Measurements from ENCODE around the gene ARL8A. TPM values are rescaled to one million over a fixed set of nuclear protein-coding genes. Genes with fewer than 3 reads are reported as not detected.
A peak's percentile ranks its signal among the peaks of the same experiment; 100 is the strongest.

The ARL8A gene
- total RNA-seq, 6 experiments from 2014 or later, result 44.6 to 60.7 (median 48.6) TPM

- peak; percentile 24 for DNase-seq
- Mint-ChIP-seq H3K27me3 (ENCODE audit: insufficient read depth) (peaks cover 39% of the 10 kb centered on the region), H3K4me3 (no peak overlapping the region), H3K27ac (no peak overlapping the region), H3K4me1 (ENCODE audit: low read depth) (no peaks in the 10 kb centered on the region; the same call in 1 of the 2 replicates), H3K9me3 (no peaks in the 10 kb centered on the region), H3K36me3 (ENCODE audit: low read depth) (no peaks in the 10 kb centered on the region)
- TF ChIP-seq CTCF (IDR thresholded peaks at IDR 0.05), result no peak
Observed at GRCh38 chr1:202189918-202190715, 45.6 kb upstream of the ARL8A start.

- Mint-ChIP-seq H3K4me1 (ENCODE audit: low read depth) (peaks cover 8% of the 10 kb centered on the region; the same call in 1 of the 2 replicates), H3K4me3 (no peak overlapping the region), H3K27ac (no peak overlapping the region), H3K36me3 (ENCODE audit: low read depth) (no peaks in the 10 kb centered on the region), H3K27me3 (ENCODE audit: insufficient read depth) (peaks cover 39% of the 10 kb centered on the region), H3K9me3 (no peaks in the 10 kb centered on the region)
- peak; percentile 47 for DNase-seq
- TF ChIP-seq CTCF (IDR thresholded peaks at IDR 0.05), result peak; percentile 96
Observed at GRCh38 chr1:202189001-202189790, 44.7 kb upstream of the ARL8A start.

- H3K4me3 Mint-ChIP-seq, result no peak overlapping the region
- H3K9me3 Mint-ChIP-seq, result no peaks in the 10 kb centered on the region
- no peak overlapping the region for H3K27ac Mint-ChIP-seq
- peaks cover 41% of the 10 kb centered on the region for H3K27me3 Mint-ChIP-seq (ENCODE audit: insufficient read depth)
- no peaks in the 10 kb centered on the region for H3K36me3 Mint-ChIP-seq (ENCODE audit: low read depth)
- H3K4me1 Mint-ChIP-seq (ENCODE audit: low read depth), result peaks cover 8% of the 10 kb centered on the region; the same call in 1 of the 2 replicates
- TF ChIP-seq CTCF (IDR thresholded peaks at IDR 0.05), result no peak
- DNase-seq, result no peak
Observed at GRCh38 chr1:202187697-202188407, 43.3 kb upstream of the ARL8A start.

GRCh38 chr1:202187041-202187671 is 42.6 kb upstream of the ARL8A start:
- no peak for TF ChIP-seq CTCF (IDR thresholded peaks at IDR 0.05)
- Mint-ChIP-seq H3K36me3 (ENCODE audit: low read depth) (no peaks in the 10 kb centered on the region), H3K4me1 (ENCODE audit: low read depth) (peaks cover 8% of the 10 kb centered on the region; the same call in 1 of the 2 replicates), H3K4me3 (no peak overlapping the region), H3K27ac (no peak overlapping the region), H3K27me3 (ENCODE audit: insufficient read depth) (peaks cover 41% of the 10 kb centered on the region), H3K9me3 (no peaks in the 10 kb centered on the region)
- no peak for DNase-seq

GRCh38 chr1:202186327-202186726 is 41.8 kb upstream of the ARL8A start:
- TF ChIP-seq CTCF (IDR thresholded peaks at IDR 0.05), result no peak
- H3K36me3 Mint-ChIP-seq (ENCODE audit: low read depth), result no peaks in the 10 kb centered on the region
- H3K4me3 Mint-ChIP-seq, result no peak overlapping the region
- H3K9me3 Mint-ChIP-seq, result no peaks in the 10 kb centered on the region
- H3K4me1 Mint-ChIP-seq (ENCODE audit: low read depth), result peaks cover 8% of the 10 kb centered on the region; the same call in 1 of the 2 replicates
- DNase-seq, result no peak
- H3K27ac Mint-ChIP-seq, result no peak overlapping the region
- H3K27me3 Mint-ChIP-seq (ENCODE audit: insufficient read depth), result peaks cover 47% of the 10 kb centered on the region

All from HFFc6 (cell line).